GM21576 (cell line): ENCODE data around the gene PDE6D.
"Not testable (repeated sequence)": the region's sequence is repeated elsewhere in the genome, so short reads cannot be mapped to it uniquely, and the experiment has no call there.

Experiments used
- ATAC-seq: cut with Tn5 transposase; IDR thresholded peaks from one replicate; pipeline ENCODE4 v1.9.1; 2021; ENCODE audit warnings: mild to moderate bottlenecking, moderate library complexity; ENCODE audit not compliant: unreplicated experiment

Gene PDE6D

GRCh38 chr2:231720987-231721966, 59.8 kb downstream of the PDE6D start:
- peak; percentile 72 for ATAC-seq

- ATAC-seq = no peak
Measured at GRCh38 chr2:231720292-231720986, 60.6 kb downstream of the PDE6D start.

- ATAC-seq = no peak
Measured at GRCh38 chr2:231718799-231719198, 62.3 kb downstream of the PDE6D start.

GRCh38 chr2:231717281-231718171, 63.6 kb downstream of the PDE6D start:
- ATAC-seq = no peak

GRCh38 chr2:231716666-231717280, 64.3 kb downstream of the PDE6D start:
- no peak for ATAC-seq

GRCh38 chr2:231715988-231716616, 65.0 kb downstream of the PDE6D start:
- ATAC-seq = no peak

GRCh38 chr2:231715499-231715837, 65.6 kb downstream of the PDE6D start:
- ATAC-seq = no peak

GRCh38 chr2:231714639-231715498, 66.2 kb downstream of the PDE6D start:
- ATAC-seq = no peak

- peak; percentile 28 for ATAC-seq
Measured at GRCh38 chr2:231713730-231714638, 67.1 kb downstream of the PDE6D start.

- ATAC-seq = not testable (repeated sequence)
Measured at GRCh38 chr2:231713406-231713729, 67.7 kb downstream of the PDE6D start.

- not testable (repeated sequence) for ATAC-seq
Measured at GRCh38 chr2:231712451-231713021, 68.5 kb downstream of the PDE6D start.

GRCh38 chr2:231711677-231712450, 69.2 kb downstream of the PDE6D start:
- ATAC-seq = no peak

- ATAC-seq = no peak
Measured at GRCh38 chr2:231710799-231711676, 70.0 kb downstream of the PDE6D start.

- no peak for ATAC-seq
Measured at GRCh38 chr2:231709981-231710798, 70.9 kb downstream of the PDE6D start.

GRCh38 chr2:231709636-231709980, 71.5 kb downstream of the PDE6D start:
- ATAC-seq = no peak
